ENCODE measurements around the gene TRPT1. TPM values are rescaled to one million over a fixed set of nuclear protein-coding genes. Genes with fewer than 3 reads are reported as not detected.

The TRPT1 gene
- polyA plus RNA-seq, 3 donors = 24.8 to 34.6 (median 31.6) TPM

DNA sequence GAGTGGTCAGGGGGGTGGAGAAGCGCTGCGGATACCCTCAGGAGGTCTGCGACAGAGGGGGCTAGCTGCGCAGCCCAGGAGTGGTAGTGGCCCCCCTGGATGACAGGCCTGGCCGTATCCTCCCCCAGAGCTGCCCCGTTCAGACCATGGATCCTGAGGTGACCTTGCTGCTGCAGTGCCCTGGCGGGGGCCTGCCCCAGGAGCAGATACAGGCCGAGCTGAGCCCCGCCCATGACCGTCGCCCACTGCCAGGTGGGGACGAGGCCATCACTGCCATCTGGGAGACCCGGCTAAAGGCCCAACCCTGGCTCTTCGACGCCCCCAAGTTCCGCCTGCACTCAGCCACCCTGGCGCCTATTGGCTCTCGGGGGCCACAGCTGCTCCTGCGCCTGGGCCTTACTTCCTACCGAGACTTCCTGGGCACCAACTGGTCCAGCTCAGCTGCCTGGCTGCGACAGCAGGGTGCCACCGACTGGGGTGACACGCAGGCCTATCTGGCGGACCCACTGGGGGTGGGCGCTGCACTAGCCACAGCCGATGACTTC lies 593 bp upstream of the TRPT1 start:
- peak overlapping the region; percentile 65 to 97 (median 96) for H3K4me3 ChIP-seq (replicated peaks in 1 of 3; ENCODE audit: low read depth in 2 of 3, low read length in 3 of 3)
- peaks cover 0 to 1% (median 0%) of the 10 kb centered on the region in 3 donors for H3K27me3 Mint-ChIP-seq (ENCODE audit: low read depth in 3 of 3)
- H3K9me3 Mint-ChIP-seq = no peaks in the 10 kb centered on the region
- peaks cover 49% of the 10 kb centered on the region for H3K4me1 Mint-ChIP-seq
- under 1% methylated on average over 26 of the region's 26 CpGs for WGBS (ENCODE audit: insufficient coverage)
- peak overlapping the region; percentile 98 for H3K4me2 ChIP-seq (replicated peaks; ENCODE audit: extremely low read depth, low read length, poor library complexity, severe bottlenecking)
- TF ChIP-seq, protein P1, sequence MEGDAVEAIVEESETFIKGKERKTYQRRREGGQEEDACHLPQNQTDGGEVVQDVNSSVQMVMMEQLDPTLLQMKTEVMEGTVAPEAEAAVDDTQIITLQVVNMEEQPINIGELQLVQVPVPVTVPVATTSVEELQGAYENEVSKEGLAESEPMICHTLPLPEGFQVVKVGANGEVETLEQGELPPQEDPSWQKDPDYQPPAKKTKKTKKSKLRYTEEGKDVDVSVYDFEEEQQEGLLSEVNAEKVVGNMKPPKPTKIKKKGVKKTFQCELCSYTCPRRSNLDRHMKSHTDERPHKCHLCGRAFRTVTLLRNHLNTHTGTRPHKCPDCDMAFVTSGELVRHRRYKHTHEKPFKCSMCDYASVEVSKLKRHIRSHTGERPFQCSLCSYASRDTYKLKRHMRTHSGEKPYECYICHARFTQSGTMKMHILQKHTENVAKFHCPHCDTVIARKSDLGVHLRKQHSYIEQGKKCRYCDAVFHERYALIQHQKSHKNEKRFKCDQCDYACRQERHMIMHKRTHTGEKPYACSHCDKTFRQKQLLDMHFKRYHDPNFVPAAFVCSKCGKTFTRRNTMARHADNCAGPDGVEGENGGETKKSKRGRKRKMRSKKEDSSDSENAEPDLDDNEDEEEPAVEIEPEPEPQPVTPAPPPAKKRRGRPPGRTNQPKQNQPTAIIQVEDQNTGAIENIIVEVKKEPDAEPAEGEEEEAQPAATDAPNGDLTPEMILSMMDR (IDR thresholded peaks at IDR 0.05) = no peak
- peaks cover 23 to 24% of the 10 kb centered on the region in 2 donors for H3K36me3 ChIP-seq (replicated peaks in 1 of 2; ENCODE audit: control insufficient read depth in 1 of 2, insufficient read depth in 2 of 2, low read length in 2 of 2)
- intact Hi-C loops (cut with micrococcal nuclease) = loop anchor here in 1 of 2 donors (1.0 to 2.0 kb wide), 2 partner anchors 14 to 19 kb away; partner anchors contain the start of gene FKBP2
- peak overlapping the region; percentile 81 to 89 for H3K4me3 Mint-ChIP-seq
- peaks cover 15 to 36% of the 10 kb centered on the region in 2 donors for H3K36me3 Mint-ChIP-seq
- peak overlapping the region; percentile 83 for H2AFZ ChIP-seq (ENCODE audit: insufficient read depth, low read depth, low read length, poor library complexity, severe bottlenecking)
- peaks cover 38% of the 10 kb centered on the region for H3K79me2 ChIP-seq (ENCODE audit: insufficient read depth, low read length)
- peaks cover 33% of the 10 kb centered on the region for H4K20me1 ChIP-seq (ENCODE audit: insufficient read depth, low read length)
- no peaks in the 10 kb centered on the region for H3K9me3 ChIP-seq (replicated peaks in 1 of 2; ENCODE audit: control insufficient read depth in 1 of 2, insufficient read depth in 1 of 2, low read length in 2 of 2)
- H3K9ac ChIP-seq (ENCODE audit: insufficient read depth, low read length, poor library complexity, severe bottlenecking) = peak overlapping the region; percentile 84
- DNase-seq = peak; percentile 64 to 71 (median 68)
- H3K27me3 ChIP-seq (ENCODE audit: control insufficient read depth in 2 of 2, insufficient read depth in 2 of 2, low read length in 2 of 2) = no peaks in the 10 kb centered on the region
- H3K4me1 ChIP-seq (ENCODE audit: control insufficient read depth in 1 of 2, insufficient read depth in 2 of 2, low read length in 2 of 2) = peaks cover 47 to 65% of the 10 kb centered on the region in 2 donors
- peak overlapping the region; percentile 77 to 91 (median 88) for H3K27ac Mint-ChIP-seq
- peak overlapping the region; percentile 78 to 92 for H3K27ac ChIP-seq (ENCODE audit: low read depth in 1 of 2, low read length in 2 of 2)

- WGBS (ENCODE audit: insufficient coverage) = 86% methylated on average over 11 of the region's 22 CpGs
- Histone ChIP-seq H2AFZ (ENCODE audit: insufficient read depth, low read depth, low read length, poor library complexity, severe bottlenecking) (no peak overlapping the region), H3K27me3 (ENCODE audit: control insufficient read depth in 2 of 2, insufficient read depth in 2 of 2, low read length in 2 of 2) (no peaks in the 10 kb centered on the region), H4K20me1 (ENCODE audit: insufficient read depth, low read length) (peaks cover 47% of the 10 kb centered on the region), H3K4me2 (replicated peaks; ENCODE audit: extremely low read depth, low read length, poor library complexity, severe bottlenecking) (peak overlapping the region; percentile 98), H3K36me3 (replicated peaks in 1 of 2; ENCODE audit: control insufficient read depth in 1 of 2, insufficient read depth in 2 of 2, low read length in 2 of 2) (peaks cover 37 to 39% of the 10 kb centered on the region in 2 donors), H3K9ac (ENCODE audit: insufficient read depth, low read length, poor library complexity, severe bottlenecking) (peak overlapping the region; percentile 84), H3K4me3 (replicated peaks in 1 of 3; ENCODE audit: low read depth in 2 of 3, low read length in 3 of 3) (peak overlapping the region; percentile 65 to 97 (median 96)), H3K4me1 (ENCODE audit: control insufficient read depth in 1 of 2, insufficient read depth in 2 of 2, low read length in 2 of 2) (peaks cover 39 to 50% of the 10 kb centered on the region in 2 donors), H3K79me2 (ENCODE audit: insufficient read depth, low read length) (peaks cover 40% of the 10 kb centered on the region), H3K27ac (ENCODE audit: low read depth in 1 of 2, low read length in 2 of 2) (peak overlapping the region; percentile 15 to 92), H3K9me3 (replicated peaks in 1 of 2; ENCODE audit: control insufficient read depth in 1 of 2, insufficient read depth in 1 of 2, low read length in 2 of 2) (no peaks in the 10 kb centered on the region)
- no peaks in the 10 kb centered on the region for H3K9me3 Mint-ChIP-seq
- TF ChIP-seq, protein P1 (IDR thresholded peaks at IDR 0.05) = no peak
- DNase-seq = no peak
- peaks cover 0 to 1% (median 0%) of the 10 kb centered on the region in 3 donors for H3K27me3 Mint-ChIP-seq (ENCODE audit: low read depth in 3 of 3)
- peaks cover 42% of the 10 kb centered on the region for H3K4me1 Mint-ChIP-seq
- peak overlapping the region; percentile 68 to 81 for H3K4me3 Mint-ChIP-seq
- H3K36me3 Mint-ChIP-seq = peaks cover 28 to 51% of the 10 kb centered on the region in 2 donors
- intact Hi-C loops (cut with micrococcal nuclease) = no loop called here
- H3K27ac Mint-ChIP-seq = peak overlapping the region; percentile 35 to 95 (median 77)
These were observed 937 bp downstream of the TRPT1 start for GRCh38 chr11:64224891-64225607.
